NCI-H345 (cell line): Measurements from ENCODE around the gene PPP1R1B.

ENCODE experiments used
- DNase-seq: peaks from one replicate; lab custom pipeline; 2025; lab: John Stamatoyannopoulos, UW

The PPP1R1B gene

DNA sequence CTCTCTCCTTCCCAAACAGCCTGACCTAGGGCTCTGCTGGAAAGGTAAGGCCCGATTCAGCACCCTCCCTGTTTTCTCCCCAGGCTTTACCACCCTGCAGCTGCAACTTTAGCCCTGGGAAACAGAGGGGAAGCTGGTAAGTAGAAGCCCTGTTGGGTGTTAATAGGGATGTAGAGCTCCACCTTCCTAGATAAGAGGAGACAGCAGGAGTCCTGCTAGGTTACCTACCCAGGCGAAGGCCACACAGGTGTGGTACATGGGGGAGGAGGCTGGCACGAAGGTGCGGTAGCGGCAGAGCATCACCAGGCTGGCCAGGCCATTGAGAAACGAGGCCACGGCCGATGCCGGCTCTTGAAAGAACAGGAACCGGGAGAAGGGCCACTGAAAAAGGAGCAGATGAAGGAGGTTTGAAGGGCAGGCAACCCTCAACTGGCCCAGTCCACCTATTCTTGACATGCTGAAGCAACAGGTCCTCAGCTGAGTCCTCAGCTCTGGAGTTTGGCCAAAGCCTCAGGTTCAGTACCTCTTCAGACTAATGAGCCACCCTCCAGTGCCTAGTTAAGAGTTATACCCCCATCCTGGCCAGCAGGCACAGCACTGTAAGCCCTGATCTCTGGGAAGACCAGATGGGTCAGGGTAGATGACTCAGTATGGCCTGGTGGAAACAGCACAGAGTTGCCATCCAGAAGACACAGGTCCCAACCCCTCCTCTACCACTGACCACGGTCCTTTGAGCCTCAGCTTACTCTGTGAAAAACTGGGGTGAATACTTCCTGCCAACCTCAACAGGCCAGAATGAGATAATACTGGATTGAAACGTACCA, 57.8 kb downstream of the PPP1R1B start:
- DNase-seq: no peak
